Neural cell (in vitro differentiated cells): ENCODE data around the gene FNDC3B. TPM values are rescaled to one million over a fixed set of nuclear protein-coding genes. Genes with fewer than 3 reads are reported as not detected.

ENCODE experiments used
- H2AFZ ChIP-seq: fragments of 200-600, 300-800 bp; sonication (generic), shearing (Covaris generic); 2 replicates; pipeline ENCODE4 v1.6.0; 2014; ENCODE audit warnings: low read depth, mild to moderate bottlenecking, antibody characterized with exemption, low read length, moderate library complexity
- H3F3A ChIP-seq: fragments of 200-600 bp; shearing (Covaris generic); 2 replicates; pipeline ENCODE4 v1.6.1; 2016; ENCODE audit warnings: mild to moderate bottlenecking, moderate library complexity, mixed read lengths, antibody characterized with exemption, low read length; ENCODE audit not compliant: insufficient read depth, poor library complexity, severe bottlenecking
- H3K27ac ChIP-seq: fragments of 200-600, 300-800 bp; sonication (generic), shearing (Covaris generic); 2 replicates; pipeline ENCODE4 v1.5.1; 2014; ENCODE audit warnings: mild to moderate bottlenecking, low read length, moderate library complexity
- H3K27me3 ChIP-seq: fragments of 300-800, 200-600 bp; sonication (generic), shearing (Covaris generic); 2 replicates; pipeline ENCODE4 v1.6.0; 2014; ENCODE audit warnings: mild to moderate bottlenecking, low read depth, low read length, moderate library complexity; ENCODE audit not compliant: insufficient read depth
- H3K36me3 ChIP-seq: fragments of 300-800, 200-600 bp; sonication (generic), shearing (Covaris generic); 2 replicates; pipeline ENCODE4 v1.5.1; 2014; ENCODE audit warnings: mild to moderate bottlenecking, antibody characterized with exemption, low read length, moderate library complexity; ENCODE audit not compliant: insufficient read depth
- H3K4me2 ChIP-seq: fragments of 300-800, 200-600 bp; sonication (generic), shearing (Covaris generic); 2 replicates; pipeline ENCODE4 v1.6.0; 2014; ENCODE audit warnings: mild to moderate bottlenecking, low read length
- H3K4me3 ChIP-seq: fragments of 300-800, 200-600 bp; sonication (generic), shearing (Covaris generic); 2 replicates; pipeline ENCODE4 v1.5.1; 2014; ENCODE audit warnings: mild to moderate bottlenecking, low read length, moderate library complexity
- H3K79me2 ChIP-seq: fragments of 200-600 bp; shearing (Covaris generic); replicated peaks from 2 replicates; pipeline ENCODE4 v1.6.0; 2014; ENCODE audit warnings: mild to moderate bottlenecking, low read length, moderate library complexity; ENCODE audit not compliant: insufficient read depth
- H3K9ac ChIP-seq: fragments of 300-800, 200-600 bp; sonication (generic), shearing (Covaris generic); 2 replicates; pipeline ENCODE4 v1.6.1; 2016; ENCODE audit warnings: mild to moderate bottlenecking, low read length, mixed read lengths
- H3K9me2 ChIP-seq: fragments of 200-600 bp; shearing (Covaris generic); 2 replicates; pipeline ENCODE4 v1.6.1; 2016; ENCODE audit warnings: mild to moderate bottlenecking, low read length, mixed read lengths; ENCODE audit not compliant: insufficient read depth
- H3K9me3 ChIP-seq: fragments of 200-600, 300-800 bp; sonication (generic), shearing (Covaris generic); 2 replicates; pipeline ENCODE4 v1.6.1; 2016; ENCODE audit warnings: mild to moderate bottlenecking, mixed run types, low read length, moderate library complexity, mixed read lengths
- H4K20me1 ChIP-seq: fragments of 200-600 bp; shearing (Covaris generic); 2 replicates; pipeline ENCODE4 v1.6.1; 2016; ENCODE audit warnings: mild to moderate bottlenecking, mixed run types; ENCODE audit not compliant: insufficient read depth
- CTCF ChIP-seq: fragments of 450-650 bp; IDR thresholded peaks from 2 replicates; pipeline ENCODE4 v1.5.1; 2014; ENCODE audit warnings: antibody characterized with exemption, mild to moderate bottlenecking, moderate library complexity; ENCODE audit not compliant: poor library complexity, severe bottlenecking
- EP300 ChIP-seq: fragments of 450-650 bp; conservative IDR thresholded peaks from 2 replicates; pipeline ENCODE4 v1.6.1; 2014; ENCODE audit warnings: antibody characterized with exemption, mild to moderate bottlenecking, moderate library complexity; ENCODE audit not compliant: poor library complexity, severe bottlenecking
- EZH2 ChIP-seq: fragments of 200-600, 300-800 bp; shearing (Covaris generic), sonication (generic); IDR thresholded peaks from 2 replicates; pipeline ENCODE4 v1.6.1; 2014; ENCODE audit warnings: antibody characterized with exemption, low read length, borderline replicate concordance, mild to moderate bottlenecking; ENCODE audit not compliant: insufficient read depth, poor library complexity, severe bottlenecking
- MXI1 ChIP-seq: fragments of 450-650 bp; conservative IDR thresholded peaks from 2 replicates; pipeline ENCODE4 v1.6.1; 2014; ENCODE audit warnings: antibody characterized with exemption, mild to moderate bottlenecking; ENCODE audit not compliant: poor library complexity, severe bottlenecking
- POLR2AphosphoS5 ChIP-seq: IDR thresholded peaks from 2 replicates; pipeline ENCODE4 v1.6.1; 2012
- RAD21 ChIP-seq: fragments of 450-650 bp; conservative IDR thresholded peaks from 2 replicates; pipeline ENCODE4 v1.6.1; 2014; ENCODE audit warnings: antibody characterized with exemption, mild to moderate bottlenecking, moderate library complexity
- REST ChIP-seq: IDR thresholded peaks from 2 replicates; pipeline ENCODE4 v1.6.1; 2012; ENCODE audit warnings: borderline replicate concordance
- SMC3 ChIP-seq: fragments of 450-650 bp; conservative IDR thresholded peaks from 2 replicates; pipeline ENCODE4 v1.6.1; 2014; ENCODE audit warnings: antibody characterized with exemption, mild to moderate bottlenecking, moderate library complexity; ENCODE audit not compliant: poor library complexity
- TAF1 ChIP-seq: IDR thresholded peaks from 2 replicates; pipeline ENCODE4 v1.6.1; 2012; ENCODE audit warnings: low read depth
- polyA plus RNA-seq: library from polyadenylated mRNA; depleted of rRNA; stranded (reverse); fragments of >200 nt; gene quantifications from 2 replicates; pipeline ENCODE4 v1.2.3, GENCODE V29; 2014

FNDC3B gene
- polyA plus RNA-seq, 1 donor from 2014 or later, result 4.9 TPM

GRCh38 chr3:172311217-172311616 lies 271.8 kb downstream of the FNDC3B start:
- Histone ChIP-seq H3K4me2 (no peak overlapping the region), H2AFZ (no peak overlapping the region), H3K36me3 (no peaks in the 10 kb centered on the region), H3K9ac (no peak overlapping the region), H3K9me3 (no peaks in the 10 kb centered on the region), H3K27ac (no peak overlapping the region), H3F3A (no peaks in the 10 kb centered on the region), H3K79me2 (no peaks in the 10 kb centered on the region), H3K9me2 (no peaks in the 10 kb centered on the region), H3K4me3 (no peak overlapping the region), H4K20me1 (no peaks in the 10 kb centered on the region), H3K27me3 (no peaks in the 10 kb centered on the region)
- TF ChIP-seq TAF1 (no peak), POLR2AphosphoS5 (no peak), MXI1 (no peak), SMC3 (no peak), EP300 (no peak), CTCF (no peak), EZH2 (no peak), REST (no peak), RAD21 (no peak)

GRCh38 chr3:172312001-172312400 lies 272.6 kb downstream of the FNDC3B start:
- no peak overlapping the region for H2AFZ ChIP-seq
- H3K9ac ChIP-seq, result no peak overlapping the region
- no peaks in the 10 kb centered on the region for H3F3A ChIP-seq
- H3K79me2 ChIP-seq, result no peaks in the 10 kb centered on the region
- TF ChIP-seq MXI1, result no peak
- H4K20me1 ChIP-seq, result no peaks in the 10 kb centered on the region
- no peak overlapping the region for H3K27ac ChIP-seq
- no peaks in the 10 kb centered on the region for H3K9me2 ChIP-seq
- no peaks in the 10 kb centered on the region for H3K27me3 ChIP-seq
- H3K4me2 ChIP-seq, result no peak overlapping the region
- H3K9me3 ChIP-seq, result no peaks in the 10 kb centered on the region
- no peaks in the 10 kb centered on the region for H3K36me3 ChIP-seq
- H3K4me3 ChIP-seq, result no peak overlapping the region

- Histone ChIP-seq H3K27me3 (no peaks in the 10 kb centered on the region), H3F3A (no peaks in the 10 kb centered on the region), H3K4me3 (no peak overlapping the region), H3K27ac (no peak overlapping the region), H3K9ac (no peak overlapping the region), H3K36me3 (no peaks in the 10 kb centered on the region), H3K79me2 (no peaks in the 10 kb centered on the region), H3K9me2 (no peaks in the 10 kb centered on the region), H4K20me1 (no peaks in the 10 kb centered on the region), H3K4me2 (no peak overlapping the region), H2AFZ (no peak overlapping the region), H3K9me3 (no peaks in the 10 kb centered on the region)
- no peak for TF ChIP-seq MXI1
- TF ChIP-seq TAF1, result no peak
- no peak for TF ChIP-seq CTCF
- TF ChIP-seq SMC3, result no peak
- no peak for TF ChIP-seq EZH2
- no peak for TF ChIP-seq POLR2AphosphoS5
- no peak for TF ChIP-seq RAD21
- no peak for TF ChIP-seq EP300
- no peak for TF ChIP-seq REST
Measured at GRCh38 chr3:172312711-172313110, 273.3 kb downstream of the FNDC3B start.
